HepG2 (cell line): Measurements from ENCODE around the gene ZFR. TPM values are rescaled to one million over a fixed set of nuclear protein-coding genes. Genes with fewer than 3 reads are reported as not detected.

Experiments used
- ADNP ChIP-seq: sonication (generic); formaldehyde crosslinking; IDR thresholded peaks from 2 replicates; pipeline ENCODE4 v1.4.0; 2020; ENCODE audit warnings: missing genetic modification reagents
- ATM ChIP-seq: fragments of 450-650 bp; IDR thresholded peaks from 2 replicates; pipeline ENCODE4 v1.7.1; 2017; ENCODE audit warnings: mild to moderate bottlenecking, borderline replicate concordance
- EZH2 ChIP-seq: conservative IDR thresholded peaks from 2 replicates; pipeline ENCODE4 v1.6.1; 2012; ENCODE audit warnings: mild to moderate bottlenecking, low read depth, low read length, moderate library complexity
- FOXK2 ChIP-seq: fragments of 450-650 bp; IDR thresholded peaks from 2 replicates; pipeline ENCODE4 v1.6.1; 2016
- HDAC2 ChIP-seq: sonication (generic); formaldehyde crosslinking; IDR thresholded peaks from 2 replicates; pipeline ENCODE4 v1.4.0; 2020; ENCODE audit warnings: missing genetic modification reagents
- HMGXB3 ChIP-seq: sonication (generic); formaldehyde crosslinking; IDR thresholded peaks from 2 replicates; pipeline ENCODE4 v1.4.0; 2020; ENCODE audit warnings: missing genetic modification reagents, borderline replicate concordance
- HOXA7 ChIP-seq: sonication (generic); formaldehyde crosslinking; IDR thresholded peaks from 2 replicates; pipeline ENCODE4 v1.8.1; 2022; ENCODE audit warnings: mild to moderate bottlenecking, missing genetic modification reagents, moderate library complexity
- KDM3A ChIP-seq: IDR thresholded peaks from 2 replicates; pipeline ENCODE4 v1.6.1; 2018; ENCODE audit warnings: low read depth, missing compliant biosample characterization
- MTERF4 ChIP-seq: sonication (generic); formaldehyde crosslinking; IDR thresholded peaks from 2 replicates; pipeline ENCODE4 v1.8.0; 2023; ENCODE audit warnings: mild to moderate bottlenecking, missing genetic modification reagents
- MXI1 ChIP-seq: IDR thresholded peaks from 3 replicates; pipeline ENCODE4 v1.6.1; 2012; ENCODE audit warnings: low read depth, low read length, inconsistent platforms, borderline replicate concordance
- NCOA2 ChIP-seq: sonication (generic); formaldehyde crosslinking; IDR thresholded peaks from 2 replicates; pipeline ENCODE4 v1.8.0; 2022; ENCODE audit warnings: inconsistent platforms
- NCOA5 ChIP-seq: sonication (generic); formaldehyde crosslinking; IDR thresholded peaks from 2 replicates; pipeline ENCODE4 v1.4.0; 2020; ENCODE audit warnings: missing genetic modification reagents
- PAX8 ChIP-seq: sonication (generic); formaldehyde crosslinking; IDR thresholded peaks from 2 replicates; pipeline ENCODE4 v1.8.0; 2022; ENCODE audit warnings: mild to moderate bottlenecking, missing genetic modification reagents, borderline replicate concordance
- POLR2G ChIP-seq: fragments of 200-400 bp; formaldehyde crosslinking; IDR thresholded peaks from 2 replicates; pipeline ENCODE4 v1.6.1; 2018; ENCODE audit warnings: mild to moderate bottlenecking, low read depth, low read length, moderate library complexity
- SRSF4 ChIP-seq: fragments of 200-400 bp; formaldehyde crosslinking; IDR thresholded peaks from one replicate; pipeline ENCODE4 v1.6.1; 2018; ENCODE audit warnings: mild to moderate bottlenecking, low read depth, low read length, moderate library complexity; ENCODE audit not compliant: poor library complexity, severe bottlenecking
- ZBTB2 ChIP-seq: sonication (generic); formaldehyde crosslinking; IDR thresholded peaks from 2 replicates; pipeline ENCODE4 v1.8.0; 2022; ENCODE audit warnings: low read depth, missing genetic modification reagents
- ZMYM4 ChIP-seq: sonication (generic); formaldehyde crosslinking; IDR thresholded peaks from 2 replicates; pipeline ENCODE4 v1.8.1; 2023; ENCODE audit warnings: mild to moderate bottlenecking, missing genetic modification reagents
- ZNF556 ChIP-seq: sonication (generic); formaldehyde crosslinking; IDR thresholded peaks from 2 replicates; pipeline ENCODE4 v1.4.0; 2020; ENCODE audit warnings: mild to moderate bottlenecking, missing genetic modification reagents, borderline replicate concordance
- polyA plus RNA-seq, 8 experiments: library from polyadenylated mRNA; depleted of rRNA in 3 of 8; stranded (reverse) in 7 of 8; unstranded in 1 of 8; fragments of >200 nt; fragmentation: Illumina TruSeq in 4 of 8; extraction: Trizol in 4 of 8; gene quantifications; 2 replicates each; pipeline versions ENCODE4 v1.2.1 to v1.2.3, GENCODE V29; 2011 to 2016; ENCODE audit warnings: low read depth in 4 of 8, missing spikeins in 1 of 8, mixed read lengths in 1 of 8; ENCODE audit not compliant: insufficient read depth in 1 of 8
- total RNA-seq, 5 experiments: library from RNA; depleted of rRNA; stranded (reverse); fragments of >200 nt; fragmentation: Illumina TruSeq; extraction: Trizol; gene quantifications; 2 replicates each; pipeline ENCODE4 v1.2.3, GENCODE V29; 2016; ENCODE audit warnings: low read depth in 1 of 5
- TF ChIP-seq, protein P1 (sequence below): sonication (generic); formaldehyde crosslinking; IDR thresholded peaks from 2 replicates; pipeline ENCODE4 v1.4.0; 2020; ENCODE audit warnings: missing genetic modification reagents

ZFR gene
- total and polyA plus RNA-seq, 2 of the 13 experiments (the other 11 are each of a cell fraction or from before 2014, with no cell fraction given), result 89.0 to 92.8 TPM

DNA sequence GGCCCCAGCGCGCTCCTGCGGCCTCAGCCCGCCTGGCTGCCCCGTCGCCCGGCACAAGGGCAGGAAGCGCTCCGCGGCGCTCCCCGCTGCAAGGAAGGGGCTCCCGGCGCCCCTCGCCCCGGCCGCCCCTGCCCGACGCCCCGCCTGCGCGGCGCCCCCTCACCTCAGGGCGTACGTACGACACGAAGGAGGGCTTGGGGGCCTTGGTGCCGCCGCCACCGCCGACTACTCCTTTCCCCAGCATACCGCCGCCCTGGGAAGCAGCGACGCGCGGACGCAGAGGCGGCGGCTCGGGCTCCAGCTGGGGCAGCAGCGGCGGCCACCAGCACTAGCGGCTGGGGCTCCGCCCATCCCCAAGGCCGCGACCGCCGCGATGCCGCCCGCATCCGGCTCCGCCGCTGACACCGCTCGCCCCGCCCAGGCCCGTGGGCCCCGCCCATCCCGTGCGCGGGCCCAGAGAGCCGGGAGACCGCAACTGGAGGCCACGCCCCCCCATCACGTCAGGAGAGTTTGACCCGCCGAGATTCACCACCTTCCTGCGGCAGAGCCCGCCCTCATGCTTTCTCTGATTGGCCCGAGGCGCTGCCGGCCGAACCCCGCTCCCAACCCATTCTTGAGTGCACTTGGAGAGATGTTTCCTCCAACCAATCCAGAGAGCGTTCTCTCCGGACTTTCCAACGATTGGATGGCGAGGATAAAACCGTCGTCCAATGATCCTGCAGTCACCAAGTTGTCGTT lies 131.8 kb downstream of the ZFR start, which contains the start of gene MTMR12 (continued):
- no peak for TF ChIP-seq HMGXB3
- TF ChIP-seq KDM3A (CRISPR knock-in tag), result no peak
- no peak for TF ChIP-seq EZH2
- TF ChIP-seq PAX8 (CRISPR knock-in tag), result no peak
- no peak for TF ChIP-seq ATM
- peak; percentile 33; the same call in 1 of the 2 replicates for TF ChIP-seq FOXK2
- no peak for TF ChIP-seq HOXA7 (CRISPR knock-in tag)
- no peak for TF ChIP-seq ADNP (CRISPR knock-in tag)
- peak; percentile 72; the same call in 1 of the 2 replicates for TF ChIP-seq ZNF556 (CRISPR knock-in tag)
- TF ChIP-seq, protein P1, sequence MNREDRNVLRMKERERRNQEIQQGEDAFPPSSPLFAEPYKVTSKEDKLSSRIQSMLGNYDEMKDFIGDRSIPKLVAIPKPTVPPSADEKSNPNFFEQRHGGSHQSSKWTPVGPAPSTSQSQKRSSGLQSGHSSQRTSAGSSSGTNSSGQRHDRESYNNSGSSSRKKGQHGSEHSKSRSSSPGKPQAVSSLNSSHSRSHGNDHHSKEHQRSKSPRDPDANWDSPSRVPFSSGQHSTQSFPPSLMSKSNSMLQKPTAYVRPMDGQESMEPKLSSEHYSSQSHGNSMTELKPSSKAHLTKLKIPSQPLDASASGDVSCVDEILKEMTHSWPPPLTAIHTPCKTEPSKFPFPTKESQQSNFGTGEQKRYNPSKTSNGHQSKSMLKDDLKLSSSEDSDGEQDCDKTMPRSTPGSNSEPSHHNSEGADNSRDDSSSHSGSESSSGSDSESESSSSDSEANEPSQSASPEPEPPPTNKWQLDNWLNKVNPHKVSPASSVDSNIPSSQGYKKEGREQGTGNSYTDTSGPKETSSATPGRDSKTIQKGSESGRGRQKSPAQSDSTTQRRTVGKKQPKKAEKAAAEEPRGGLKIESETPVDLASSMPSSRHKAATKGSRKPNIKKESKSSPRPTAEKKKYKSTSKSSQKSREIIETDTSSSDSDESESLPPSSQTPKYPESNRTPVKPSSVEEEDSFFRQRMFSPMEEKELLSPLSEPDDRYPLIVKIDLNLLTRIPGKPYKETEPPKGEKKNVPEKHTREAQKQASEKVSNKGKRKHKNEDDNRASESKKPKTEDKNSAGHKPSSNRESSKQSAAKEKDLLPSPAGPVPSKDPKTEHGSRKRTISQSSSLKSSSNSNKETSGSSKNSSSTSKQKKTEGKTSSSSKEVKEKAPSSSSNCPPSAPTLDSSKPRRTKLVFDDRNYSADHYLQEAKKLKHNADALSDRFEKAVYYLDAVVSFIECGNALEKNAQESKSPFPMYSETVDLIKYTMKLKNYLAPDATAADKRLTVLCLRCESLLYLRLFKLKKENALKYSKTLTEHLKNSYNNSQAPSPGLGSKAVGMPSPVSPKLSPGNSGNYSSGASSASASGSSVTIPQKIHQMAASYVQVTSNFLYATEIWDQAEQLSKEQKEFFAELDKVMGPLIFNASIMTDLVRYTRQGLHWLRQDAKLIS (CRISPR knock-in tag), result no peak
- TF ChIP-seq MTERF4 (CRISPR knock-in tag), result 0 out of 2 replicates have a peak, but pooled peaks have one; percentile 65
- no peak for TF ChIP-seq NCOA5 (CRISPR knock-in tag)
- peak; percentile 79 for TF ChIP-seq ZMYM4 (CRISPR knock-in tag)
- peak; percentile 84 for TF ChIP-seq POLR2G
- 0 out of 2 replicates have a peak, but pooled peaks have one; percentile 6 for TF ChIP-seq NCOA2
- TF ChIP-seq ZBTB2 (CRISPR knock-in tag), result 0 out of 2 replicates have a peak, but pooled peaks have one; percentile 13
- peak; percentile 79; the same call in 1 of the 3 replicates for TF ChIP-seq MXI1
- TF ChIP-seq HDAC2 (CRISPR knock-in tag), result peak; percentile 11; the same call in 1 of the 2 replicates
- TF ChIP-seq SRSF4, result no peak
